CD4-positive, alpha-beta T cell treated with Interleukin-4 for 1 hour (primary cell): ENCODE measurements around the gene SULT6B1.
"Not testable (repeated sequence)": the region's sequence is repeated elsewhere in the genome, so short reads cannot be mapped to it uniquely, and the experiment has no call there.

Source experiments
- DNase-seq, 2 donors: peaks; one replicate each; pipeline ENCODE4 v3.0.0-alpha.2; 2020 to 2022

SULT6B1 gene

DNA sequence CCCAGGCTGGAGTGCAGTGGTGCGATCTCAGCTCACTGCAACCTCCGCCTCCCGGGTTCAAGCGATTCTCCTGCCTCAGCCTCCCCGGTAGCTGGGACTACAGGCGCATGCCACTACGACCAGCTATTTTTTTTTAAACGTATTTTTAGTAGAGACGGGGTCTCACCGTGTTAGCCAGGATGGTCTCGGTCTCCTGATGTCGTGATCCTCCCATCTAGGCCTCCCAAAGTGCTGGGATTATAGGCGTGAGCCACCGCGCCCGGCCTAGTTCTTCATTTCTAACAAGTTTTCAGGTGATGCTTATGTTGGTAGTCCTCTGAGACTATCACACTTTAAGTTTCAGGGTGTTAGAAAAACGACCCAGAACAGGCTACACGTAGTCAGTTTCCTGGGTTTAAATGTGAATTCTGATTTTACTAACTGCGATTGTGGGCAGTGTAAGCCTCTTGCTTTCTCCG is 7.4 kb upstream of the SULT6B1 start:
- not testable (repeated sequence) for DNase-seq

DNA sequence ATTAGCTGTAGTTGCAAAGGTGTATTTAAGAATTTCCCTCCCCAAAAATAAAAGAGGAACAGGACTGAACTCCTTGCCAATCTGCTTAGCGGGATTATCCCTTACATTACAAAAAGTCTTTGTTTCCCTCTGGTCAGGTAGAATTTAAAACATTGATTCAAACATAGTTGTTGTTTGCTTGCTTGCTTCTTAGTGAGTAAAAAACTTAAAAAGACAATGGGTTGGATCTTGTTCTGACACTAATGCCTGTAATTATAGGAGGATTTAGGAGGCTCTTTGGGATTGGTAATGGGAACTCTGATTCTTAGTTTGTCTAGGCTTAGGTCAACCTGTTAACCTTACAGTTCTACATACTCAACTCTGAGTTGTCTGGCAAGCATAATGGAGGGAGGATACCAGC is 4.1 kb upstream of the SULT6B1 start:
- DNase-seq, result no peak

DNA sequence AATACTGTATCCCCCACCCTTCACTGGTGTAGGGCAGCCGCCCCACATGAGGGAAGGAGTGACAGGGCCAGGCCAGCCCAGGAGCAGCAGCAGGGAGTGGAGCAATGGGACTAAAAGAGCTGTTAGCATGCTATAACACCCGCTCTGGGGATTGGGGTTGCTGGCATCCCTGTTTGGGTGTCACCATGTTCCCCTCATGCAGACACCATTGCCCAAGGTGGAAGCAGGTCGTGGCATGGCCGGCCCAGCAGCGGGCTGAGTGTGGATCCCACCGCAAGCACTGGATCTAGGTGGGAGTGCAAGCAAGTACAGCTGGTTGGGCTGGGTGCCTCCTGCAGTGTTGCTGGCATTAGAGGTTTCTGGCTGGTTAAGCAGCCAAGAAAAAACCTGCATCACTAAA is 3.3 kb upstream of the SULT6B1 start:
- no peak for DNase-seq

DNA sequence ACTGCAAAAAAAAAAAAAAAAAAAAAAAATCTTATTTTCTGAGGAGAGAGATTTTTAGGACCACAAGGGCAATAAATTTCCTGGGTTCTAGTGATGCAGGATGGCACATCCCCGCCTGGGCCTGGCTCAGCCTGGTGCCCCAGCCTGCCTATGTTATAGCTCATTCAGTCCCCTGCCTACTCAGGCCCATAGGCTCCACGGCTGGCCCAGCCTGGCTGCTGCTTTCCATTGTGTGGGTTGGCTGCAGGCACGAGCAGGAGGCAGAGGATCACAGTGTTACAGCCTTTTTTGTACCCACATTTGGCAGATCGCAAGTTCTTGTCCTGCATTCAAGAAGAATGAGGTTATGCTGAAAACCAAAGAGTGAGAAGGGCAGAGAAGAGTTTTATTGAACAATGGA is 2.8 kb upstream of the SULT6B1 start:
- no peak for DNase-seq

DNA sequence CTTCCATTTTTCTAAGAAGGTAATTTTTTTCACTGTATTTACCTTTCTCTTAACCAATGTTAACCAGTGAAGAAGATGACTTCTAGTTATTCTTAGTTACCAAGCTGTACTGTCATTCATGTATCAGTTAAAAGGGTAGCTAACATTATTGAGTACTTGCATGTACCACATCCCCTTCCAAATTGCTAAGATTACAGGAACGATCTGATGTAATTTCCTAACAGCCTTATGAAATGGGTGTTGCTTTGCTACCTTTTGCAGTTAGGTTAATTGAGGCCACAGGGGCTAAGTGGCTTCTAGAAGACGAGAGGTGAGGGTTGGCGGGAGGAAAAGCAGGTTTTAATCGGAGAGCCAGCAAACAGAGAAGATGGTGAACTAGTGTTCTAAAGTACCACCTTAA is 1.8 kb upstream of the SULT6B1 start:
- DNase-seq, result no peak

DNA sequence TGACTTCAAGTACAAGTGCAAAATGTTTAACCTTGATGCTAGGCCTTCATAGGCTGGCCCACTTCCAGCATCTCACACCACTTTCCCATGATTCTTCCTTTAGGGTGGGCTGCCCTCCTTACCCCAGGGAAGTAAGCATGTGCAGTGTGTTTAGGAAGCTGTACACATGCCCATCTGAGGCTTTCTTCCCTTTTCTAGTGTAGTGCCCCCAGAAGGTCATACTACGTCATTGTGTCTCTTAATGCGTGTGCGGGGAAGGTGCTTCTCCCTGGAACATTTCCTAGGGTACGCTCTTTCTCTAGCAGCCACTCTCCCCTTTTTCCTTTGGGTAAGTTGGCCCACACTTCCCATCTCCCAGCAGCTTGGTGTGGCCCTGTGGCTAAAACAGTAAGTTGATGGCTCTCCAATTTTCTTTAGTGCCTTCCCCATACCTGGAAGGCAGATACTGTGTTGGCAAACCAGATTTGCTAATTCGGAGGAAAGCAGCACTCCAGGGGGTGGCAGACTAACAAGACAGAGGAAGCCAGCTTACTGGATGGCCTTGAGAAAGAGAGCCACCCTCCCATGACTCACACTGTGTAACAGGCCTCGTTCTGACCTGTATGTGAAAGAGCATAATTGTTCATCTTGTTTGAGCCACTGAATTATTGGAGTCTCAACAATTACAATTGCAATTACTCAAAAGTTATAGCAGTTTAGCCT is 1.1 kb upstream of the SULT6B1 start:
- peak in 1 of 2 donors; percentile 25 for DNase-seq

DNA sequence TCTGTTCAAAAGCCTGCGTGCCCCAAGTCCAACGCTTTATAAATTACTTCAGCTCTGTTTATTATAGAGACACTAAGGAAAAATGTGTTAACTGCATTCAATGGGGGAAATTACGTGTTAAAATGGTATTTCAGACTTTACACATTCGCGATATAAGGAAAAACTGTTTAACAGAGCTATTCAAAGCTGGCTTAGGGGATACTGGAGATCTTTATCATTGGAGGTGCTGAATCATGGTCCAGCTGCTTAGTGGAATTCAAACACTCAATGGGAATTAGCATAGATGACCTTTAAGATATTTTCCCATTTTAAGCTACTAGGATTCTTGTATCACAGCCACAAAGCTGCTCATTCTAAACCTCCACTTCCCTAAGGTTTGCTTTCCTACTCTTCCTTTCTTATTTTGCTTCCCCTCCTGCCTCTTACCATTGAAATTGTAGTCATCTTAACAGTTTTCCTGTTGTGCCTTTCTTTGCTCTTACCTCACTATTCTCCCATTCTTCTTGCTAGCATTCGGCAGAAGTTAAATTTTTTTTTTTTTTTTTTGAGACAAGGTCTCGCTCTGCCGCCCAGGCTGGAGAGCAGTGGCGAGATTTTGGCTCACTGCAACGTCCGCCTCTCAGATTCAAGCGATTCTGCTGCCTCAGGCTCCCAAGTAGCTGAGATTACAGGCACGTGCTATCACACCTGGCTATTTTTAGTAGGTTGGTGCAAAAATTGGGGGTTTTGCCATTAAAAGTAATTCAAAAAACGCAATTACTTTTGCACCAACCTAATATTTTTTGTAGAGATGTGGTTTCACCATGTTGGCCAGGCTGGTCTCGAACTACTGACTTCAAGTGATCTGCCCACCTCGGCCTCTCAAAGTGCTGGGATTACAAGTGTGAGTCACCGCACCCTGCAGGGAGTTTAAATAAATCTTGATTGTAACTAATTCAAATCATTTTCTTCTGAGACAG is 6.5 kb downstream of the SULT6B1 start:
- no peak for DNase-seq

DNA sequence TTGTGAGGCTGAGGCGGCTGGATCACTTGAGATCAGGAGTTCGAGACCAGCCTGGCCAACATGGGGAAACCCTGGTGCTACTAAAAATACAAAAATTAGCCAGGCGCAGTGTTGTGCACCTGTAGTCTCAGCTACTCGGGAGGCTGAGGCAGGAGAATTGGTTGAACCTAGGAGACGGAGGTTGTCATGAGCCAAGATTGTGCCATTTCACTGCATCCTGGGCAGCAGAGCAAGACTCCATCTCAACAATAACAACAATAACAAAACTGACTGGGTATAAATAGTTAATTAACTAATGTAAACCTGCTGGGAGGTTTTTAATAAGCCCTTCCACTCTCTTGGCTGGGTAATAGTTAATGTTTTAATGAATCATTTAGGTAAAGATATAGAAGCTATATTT is 7.8 kb downstream of the SULT6B1 start:
- no peak for DNase-seq

DNA sequence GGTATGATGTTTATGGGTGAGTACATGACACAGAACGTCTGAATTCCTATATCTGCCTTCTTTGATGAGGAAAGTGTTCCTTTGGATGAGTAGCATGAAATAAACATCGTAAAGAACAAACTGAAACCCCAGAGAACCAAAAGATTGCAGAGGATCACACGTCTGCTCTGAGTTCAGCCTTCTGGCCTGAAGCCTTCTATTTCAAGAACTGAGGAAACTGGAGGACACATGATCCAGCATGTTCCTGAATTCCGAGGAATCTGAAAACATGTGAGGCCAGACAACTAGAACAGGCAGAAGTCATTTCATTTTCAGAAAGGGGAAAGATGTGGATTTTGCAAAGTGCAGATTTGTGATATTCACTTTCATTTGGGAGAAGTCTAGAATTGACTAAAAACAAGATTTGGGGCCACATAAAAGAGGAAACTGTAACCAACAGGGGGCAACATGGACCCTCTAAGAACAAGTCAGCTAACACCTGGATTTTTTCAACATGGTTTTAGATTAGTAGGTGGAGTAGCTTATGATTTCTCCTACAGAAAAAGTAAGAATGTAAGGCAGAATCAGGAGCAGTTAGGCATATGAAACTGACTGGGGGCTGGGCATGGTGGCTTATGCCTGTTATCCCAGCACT is 8.3 kb downstream of the SULT6B1 start:
- DNase-seq, result no peak

DNA sequence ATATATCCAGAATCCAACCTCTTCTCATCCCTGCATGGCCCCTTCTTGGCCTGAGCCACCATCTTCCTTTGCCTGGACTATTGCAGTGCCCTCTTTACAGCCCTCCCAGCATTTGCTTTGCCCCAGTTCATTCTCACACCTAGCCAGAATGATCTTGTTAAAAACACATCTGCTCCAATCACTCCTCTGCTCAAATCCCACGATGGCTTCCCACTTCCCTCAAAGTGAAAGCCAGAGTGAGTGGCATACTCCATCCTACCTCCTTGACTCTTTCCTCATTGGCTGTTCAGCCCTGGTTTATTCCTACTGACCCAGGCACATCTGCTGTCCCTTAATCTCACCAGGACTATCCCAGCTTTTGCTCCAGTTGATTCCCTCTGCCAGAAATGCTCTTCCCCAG is 14.7 kb downstream of the SULT6B1 start:
- no peak for DNase-seq

DNA sequence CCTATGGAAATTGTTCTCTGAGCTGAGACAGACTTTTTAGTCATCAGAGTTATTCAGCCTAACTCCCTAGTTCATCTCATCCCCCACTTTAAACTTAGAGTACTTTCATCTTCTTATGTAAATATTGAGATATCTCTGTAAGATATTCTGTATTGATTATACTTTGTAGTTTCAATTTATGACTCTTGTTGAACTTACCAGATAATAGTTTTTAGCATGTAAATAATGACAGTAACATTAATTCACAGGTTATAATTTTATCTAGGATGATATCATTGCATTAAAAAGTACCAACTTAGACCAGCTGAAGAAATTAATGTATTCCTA is 16.9 kb downstream of the SULT6B1 start:
- DNase-seq, result no peak

DNA sequence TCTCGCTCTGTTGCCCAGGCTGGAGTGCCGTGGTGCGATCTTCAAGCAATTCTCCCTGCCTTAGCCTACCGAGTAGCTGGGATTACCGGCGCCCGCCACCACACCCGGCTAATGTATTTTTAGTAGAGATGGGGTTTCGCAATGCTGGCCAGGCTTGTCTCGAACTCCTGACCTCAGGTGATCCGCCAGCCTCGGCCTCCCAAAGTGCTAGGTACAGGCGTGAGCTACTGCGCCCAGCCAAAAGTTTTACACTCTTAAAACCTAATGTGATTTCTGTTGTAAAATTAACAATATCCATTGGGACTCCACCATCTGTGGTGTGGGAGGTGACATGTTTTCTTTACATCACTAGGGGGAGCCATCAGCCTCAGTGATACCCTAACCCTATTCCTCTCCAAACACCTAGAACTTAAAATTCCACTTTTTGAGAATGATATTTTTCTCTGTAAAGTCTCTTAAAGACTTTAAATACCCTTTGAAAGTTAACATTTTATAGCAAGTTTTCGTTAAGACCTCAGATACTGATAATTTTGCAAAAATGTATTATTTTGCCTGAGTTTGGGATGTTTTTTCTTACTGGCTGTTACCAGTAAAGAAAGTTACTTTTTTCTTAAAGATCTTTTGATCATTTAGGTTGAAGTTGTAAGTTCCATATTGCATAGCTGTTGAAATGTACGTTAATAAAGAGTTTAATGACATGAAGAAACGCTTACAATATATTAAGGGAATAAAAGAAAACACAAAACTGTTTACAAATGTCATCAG is 20.1 kb downstream of the SULT6B1 start:
- peak in 1 of 2 donors; percentile 55 for DNase-seq

DNA sequence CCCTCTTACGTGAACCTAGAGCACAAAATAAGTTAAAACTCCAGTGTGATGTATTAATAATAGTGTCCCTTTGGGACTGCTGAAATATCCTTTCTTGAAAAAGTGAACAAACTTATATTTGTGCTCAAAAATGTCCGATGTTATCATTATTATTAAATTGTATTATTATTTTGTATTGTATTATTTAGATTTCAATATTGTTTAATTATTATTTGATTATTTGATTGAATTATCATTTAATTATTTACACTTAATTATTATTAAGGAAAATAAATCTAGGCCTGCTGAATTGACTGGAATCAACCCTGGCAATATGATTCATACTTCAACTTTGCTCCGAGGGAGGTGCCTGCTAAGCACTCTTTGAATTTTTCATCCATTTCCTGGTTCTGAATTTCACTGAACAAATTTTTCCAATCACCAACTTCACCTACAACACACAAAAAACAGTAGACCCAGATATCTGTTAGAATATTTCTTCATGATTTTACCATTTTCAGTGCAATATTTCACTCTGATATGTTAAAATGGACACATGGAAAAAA is 20.8 kb downstream of the SULT6B1 start:
- DNase-seq, result no peak

DNA sequence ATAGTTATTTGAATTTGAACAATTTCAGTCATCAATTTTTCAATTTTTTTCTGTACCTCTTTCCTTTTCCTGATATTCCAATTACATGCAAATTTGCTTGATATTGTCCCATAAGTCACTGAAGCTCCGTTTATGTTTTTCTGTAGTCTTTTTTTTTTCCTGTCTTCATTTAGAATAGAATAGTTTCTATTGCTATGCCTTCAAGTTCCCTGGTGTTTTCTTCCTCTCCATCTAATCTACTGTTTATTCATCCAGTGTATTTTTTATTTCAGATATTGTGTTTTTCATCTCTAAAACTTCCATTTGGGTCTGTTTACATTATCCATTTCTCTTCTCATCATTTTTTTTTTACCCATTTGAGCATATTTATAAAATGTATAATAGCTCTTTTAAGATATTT is 23.7 kb downstream of the SULT6B1 start:
- no peak for DNase-seq

DNA sequence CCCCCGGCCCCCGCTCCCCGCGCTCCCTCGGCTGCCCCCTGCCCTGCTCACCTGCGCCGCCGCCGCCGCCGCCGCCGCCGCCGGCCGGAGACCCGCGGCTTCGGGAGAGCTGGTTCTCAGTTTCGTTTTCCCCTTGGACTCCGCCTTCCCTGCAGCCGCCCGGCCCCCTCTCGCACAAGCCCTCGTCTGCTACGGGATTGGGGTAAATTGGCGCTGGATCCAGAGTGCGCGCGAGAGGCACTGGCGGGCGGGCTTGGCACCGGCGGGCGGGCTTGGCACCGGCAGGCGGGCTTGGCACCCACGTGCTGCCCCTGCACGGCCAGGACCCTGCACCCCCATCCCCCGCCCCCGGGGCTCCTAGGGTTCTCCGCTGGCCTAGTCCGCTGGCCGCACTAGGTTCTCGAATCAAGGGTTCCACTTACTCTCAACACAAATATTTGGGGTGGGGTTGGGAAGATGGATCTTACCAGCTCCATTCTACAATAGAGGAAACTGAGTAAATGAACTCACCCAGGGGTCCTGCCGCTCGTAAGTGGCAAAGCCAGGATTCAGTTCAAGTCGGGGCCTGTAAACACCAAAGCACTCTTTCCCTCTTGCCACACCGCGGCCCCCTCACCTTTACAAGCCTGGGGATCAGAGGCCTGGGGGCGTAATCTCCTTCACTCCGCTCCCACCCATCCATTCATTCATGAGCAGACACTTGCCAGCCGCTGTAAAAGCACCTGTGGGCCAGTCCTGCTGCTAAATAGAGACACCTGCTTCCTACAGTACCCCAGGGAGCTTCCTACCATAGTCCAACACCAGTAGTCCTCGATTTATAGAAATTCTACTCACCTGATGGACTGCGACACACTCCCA is 31.4 kb downstream of the SULT6B1 start, which contains the start of gene EIF2AK2:
EIF2AK2 (minus strand) TSS at position 124 of the 858 bp plus-strand sequence. CDS start 9,174 bp downstream, outside the sequence.
- peak; percentile 81 to 86 for DNase-seq

DNA sequence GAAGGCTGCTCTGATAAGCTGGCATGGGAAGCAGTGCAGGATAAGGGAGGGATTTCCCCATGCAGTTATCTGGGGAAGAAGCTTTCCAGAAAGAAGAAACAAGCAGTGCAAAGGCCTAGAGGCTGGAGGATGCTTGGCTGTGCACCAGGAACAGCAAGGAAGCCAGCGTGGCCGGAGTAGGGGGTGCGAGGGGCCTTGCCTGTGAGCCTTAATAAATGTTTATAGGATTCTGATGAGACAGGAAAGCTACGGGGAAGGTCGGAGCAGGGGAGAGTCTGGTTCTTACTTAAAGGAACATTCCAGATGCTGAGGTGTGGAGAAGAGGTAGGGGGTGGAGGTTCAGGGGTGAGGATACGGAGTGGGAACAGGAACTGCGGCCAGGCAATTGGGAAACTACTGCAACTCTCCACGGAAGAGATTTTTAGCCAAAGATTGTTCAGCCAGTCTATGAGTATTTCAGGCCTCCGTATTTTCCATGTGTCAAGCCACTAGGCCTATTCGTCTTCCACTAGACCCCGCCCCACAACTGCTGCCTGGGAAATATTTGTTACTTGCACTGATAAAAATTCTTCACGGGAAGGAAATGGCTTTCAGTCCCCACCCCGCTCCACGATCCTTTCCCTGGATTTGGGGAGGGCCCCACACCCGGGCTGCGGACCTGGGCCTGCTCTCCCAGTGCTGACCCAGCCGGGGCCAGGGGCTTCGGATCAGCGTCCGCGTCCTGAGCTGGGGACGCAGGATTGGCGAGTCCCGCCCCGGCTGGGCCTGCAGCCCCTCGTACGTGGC is 32.2 kb downstream of the SULT6B1 start:
- no peak for DNase-seq

DNA sequence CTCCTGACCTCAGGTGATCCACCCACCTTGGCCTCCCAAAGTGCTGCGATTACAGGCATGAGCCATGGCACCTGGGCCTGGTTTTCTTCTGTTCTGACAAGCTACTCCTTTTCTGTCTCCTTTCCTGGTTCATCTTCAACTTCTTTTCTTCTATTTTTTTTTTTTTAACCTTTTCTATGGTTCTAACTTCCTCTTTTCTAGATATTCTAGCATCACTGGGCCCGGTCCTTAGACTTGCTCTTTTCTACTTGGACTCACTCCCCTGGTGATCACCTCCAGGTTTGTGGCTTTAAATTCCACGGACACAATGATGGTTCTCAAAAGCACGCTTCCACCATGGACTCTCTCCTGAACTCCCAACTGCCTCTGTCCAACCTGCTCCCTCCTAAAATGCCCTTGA is 33.7 kb downstream of the SULT6B1 start:
- DNase-seq, result no peak

DNA sequence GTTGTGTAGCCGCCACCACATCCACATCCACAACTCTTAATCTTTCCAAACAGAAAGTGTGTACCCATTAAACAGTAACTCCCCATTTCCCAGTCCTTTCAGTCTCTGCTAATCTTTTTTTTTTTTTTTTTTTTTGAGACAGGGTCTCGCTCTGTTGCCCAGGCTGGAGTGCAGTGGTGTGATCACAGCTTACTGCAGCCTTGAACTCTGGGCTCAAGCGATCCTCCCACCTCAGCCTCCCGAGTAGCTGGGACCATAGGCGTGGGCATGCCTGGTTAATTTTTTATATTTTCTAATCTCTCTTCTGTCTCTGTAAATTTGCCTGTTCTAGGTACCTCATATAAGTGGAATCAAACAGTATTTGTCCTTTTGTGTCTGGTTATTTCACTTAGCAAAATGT is 35.2 kb downstream of the SULT6B1 start:
- DNase-seq, result no peak

DNA sequence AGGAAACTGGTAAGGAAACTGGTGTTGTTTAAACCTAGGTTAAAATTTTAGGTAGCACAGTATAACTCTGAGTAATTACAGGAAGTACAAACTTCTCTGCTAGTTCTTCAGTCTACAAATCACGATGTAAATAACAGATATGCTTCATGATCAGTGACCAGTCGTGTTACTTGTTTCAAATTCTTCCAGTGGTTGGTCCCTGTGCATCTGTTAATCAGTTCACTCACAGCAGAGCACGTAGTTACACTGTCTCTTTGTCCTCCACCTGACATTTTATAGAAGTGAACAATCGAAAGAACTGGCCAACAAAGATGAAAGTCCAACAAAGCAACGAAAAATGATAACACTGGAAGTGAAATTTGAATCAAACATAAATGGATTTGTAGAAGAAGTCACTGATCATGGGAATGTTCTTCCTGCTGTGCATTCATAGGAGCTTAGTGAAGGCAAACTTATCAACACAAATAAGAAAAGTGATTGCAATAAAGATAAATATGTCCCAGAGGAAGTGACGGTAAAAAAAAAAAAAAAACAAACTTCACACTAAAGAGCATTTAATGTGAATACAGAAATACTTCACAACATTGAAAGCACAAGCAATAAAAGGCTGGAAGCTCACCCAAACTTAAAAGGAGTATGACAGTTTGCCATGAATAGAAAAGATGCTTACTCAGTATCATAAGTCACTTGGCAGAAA is 38.7 kb downstream of the SULT6B1 start:
- peak in 1 of 2 donors; percentile 59 for DNase-seq

DNA sequence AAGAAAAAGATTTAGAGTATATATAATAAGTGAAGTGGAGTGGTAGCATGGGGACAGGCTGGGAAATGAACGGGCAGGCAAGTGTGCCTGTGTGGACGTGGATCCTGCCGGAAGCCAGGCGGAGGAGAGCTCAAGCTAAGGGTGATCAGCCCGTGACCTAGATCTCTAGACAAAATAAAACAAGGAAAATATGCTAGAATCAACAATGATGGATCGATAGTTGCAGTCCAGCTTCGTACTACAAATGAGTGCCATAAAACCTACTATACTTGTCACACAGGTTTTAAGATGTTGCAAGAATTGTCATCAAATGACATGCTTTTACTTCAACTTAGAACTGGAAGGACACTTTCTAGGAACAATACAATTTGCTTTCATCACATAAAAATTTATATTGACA is 40.1 kb downstream of the SULT6B1 start:
- no peak for DNase-seq
